HEK293 (cell line): ENCODE data around the gene BRSK1.
A peak's percentile ranks its signal among the peaks of the same experiment; 100 is the strongest.

Source experiments
- CTCF ChIA-PET: fragments of 350-600 bp; formaldehyde crosslinking; extraction: SDS; loops from one replicate; lab custom pipeline; 2021; ENCODE audit warnings: antibody characterized with exemption; lab: Yijun Ruan, JAX
- POLR2A ChIA-PET: fragments of 300-600 bp; formaldehyde crosslinking; extraction: SDS; loops from one replicate; lab custom pipeline; 2020; ENCODE audit warnings: antibody characterized with exemption, inconsistent platforms; lab: Yijun Ruan, JAX
- H3K27ac ChIP-seq: fragments of 200-500 bp; sonication (Bioruptor generic); 2 replicates; pipeline ENCODE4 v1.5.1; 2014; ENCODE audit warnings: low read depth, low read length, control low read depth, inconsistent platforms; ENCODE audit errors: extremely low read depth
- H3K36me3 ChIP-seq, 2 experiments: fragments of 200-500 bp in 1 of 2; sonication (Bioruptor generic) in 1 of 2; 1 replicate in 1 of 2; 2 replicates in 1 of 2; pipeline ENCODE4 v1.5.1; 2014 to 2017; ENCODE audit warnings: inconsistent platforms in 2 of 2, low read length in 2 of 2; ENCODE audit not compliant: control insufficient read depth in 2 of 2, insufficient read depth in 1 of 2
- H3K4me1 ChIP-seq: fragments of 200-500 bp; sonication (Bioruptor generic); 2 replicates; pipeline ENCODE4 v1.5.1; 2014; ENCODE audit warnings: mild to moderate bottlenecking, low read length, inconsistent platforms; ENCODE audit not compliant: control insufficient read depth, insufficient read depth
- H3K4me3 ChIP-seq: 2 replicates; pipeline ENCODE4 v1.5.1; 2011; ENCODE audit warnings: low read depth, mild to moderate bottlenecking, control low read depth, low read length, moderate library complexity
- H3K9me3 ChIP-seq: fragments of 200-500 bp; sonication (Bioruptor generic); 2 replicates; pipeline ENCODE4 v1.5.1; 2014; ENCODE audit warnings: low read depth, low read length, inconsistent platforms; ENCODE audit not compliant: control insufficient read depth, insufficient read depth
- OVOL3 ChIP-seq: fragments of 450-650 bp; formaldehyde crosslinking; IDR thresholded peaks from 2 replicates; pipeline ENCODE4 v1.5.1; 2016; ENCODE audit warnings: missing biosample characterization, missing genetic modification characterization
- PATZ1 ChIP-seq: fragments of 450-650 bp; formaldehyde crosslinking; IDR thresholded peaks from 2 replicates; pipeline ENCODE4 v1.5.1; 2016; ENCODE audit warnings: missing biosample characterization, missing genetic modification characterization
- SCRT2 ChIP-seq: fragments of 450-650 bp; formaldehyde crosslinking; IDR thresholded peaks from 2 replicates; pipeline ENCODE4 v1.5.1; 2016; ENCODE audit warnings: missing biosample characterization, missing genetic modification characterization
- SP7 ChIP-seq: fragments of 450-650 bp; formaldehyde crosslinking; IDR thresholded peaks from 2 replicates; pipeline ENCODE4 v1.5.1; 2016; ENCODE audit warnings: missing biosample characterization, missing genetic modification characterization
- ZNF16 ChIP-seq: fragments of 450-650 bp; formaldehyde crosslinking; IDR thresholded peaks from 2 replicates; pipeline ENCODE4 v1.5.1; 2016; ENCODE audit warnings: low read depth, missing biosample characterization, missing genetic modification characterization
- ZNF202 ChIP-seq: fragments of 450-650 bp; formaldehyde crosslinking; IDR thresholded peaks from 2 replicates; pipeline ENCODE4 v1.5.1; 2016; ENCODE audit warnings: missing biosample characterization, missing genetic modification characterization, borderline replicate concordance
- ZNF223 ChIP-seq: fragments of 450-650 bp; formaldehyde crosslinking; IDR thresholded peaks from 2 replicates; pipeline ENCODE4 v1.5.1; 2016; ENCODE audit warnings: missing biosample characterization, missing genetic modification characterization
- ZNF280D ChIP-seq: fragments of 450-650 bp; formaldehyde crosslinking; IDR thresholded peaks from 2 replicates; pipeline ENCODE4 v1.5.1; 2016; ENCODE audit warnings: missing biosample characterization, missing genetic modification characterization
- ZNF394 ChIP-seq: fragments of 450-650 bp; formaldehyde crosslinking; IDR thresholded peaks from 2 replicates; pipeline ENCODE4 v1.5.1; 2016; ENCODE audit warnings: missing biosample characterization, missing genetic modification characterization, mild to moderate bottlenecking, moderate library complexity, borderline replicate concordance
- ZNF48 ChIP-seq: fragments of 450-650 bp; formaldehyde crosslinking; IDR thresholded peaks from 2 replicates; pipeline ENCODE4 v1.5.1; 2016; ENCODE audit warnings: missing biosample characterization, missing genetic modification characterization
- ZNF513 ChIP-seq: fragments of 450-650 bp; IDR thresholded peaks from 2 replicates; pipeline ENCODE4 v1.5.1; 2018; ENCODE audit warnings: missing biosample characterization, missing genetic modification characterization
- ZNF521 ChIP-seq: fragments of 450-650 bp; formaldehyde crosslinking; IDR thresholded peaks from 2 replicates; pipeline ENCODE4 v1.5.1; 2017; ENCODE audit warnings: missing biosample characterization, mild to moderate bottlenecking, missing genetic modification characterization
- ZNF529 ChIP-seq: fragments of 450-650 bp; formaldehyde crosslinking; IDR thresholded peaks from 2 replicates; pipeline ENCODE4 v1.5.1; 2017; ENCODE audit warnings: missing genetic modification characterization, missing biosample characterization; ENCODE audit not compliant: insufficient replicate concordance
- ZNF596 ChIP-seq: fragments of 450-650 bp; IDR thresholded peaks from 2 replicates; pipeline ENCODE4 v1.5.0; 2018; ENCODE audit warnings: missing biosample characterization, mild to moderate bottlenecking, missing genetic modification characterization, moderate library complexity
- ZNF629 ChIP-seq: fragments of 450-650 bp; formaldehyde crosslinking; IDR thresholded peaks from 2 replicates; pipeline ENCODE4 v1.5.1; 2017; ENCODE audit warnings: missing biosample characterization, missing genetic modification characterization
- ZNF639 ChIP-seq: fragments of 450-650 bp; formaldehyde crosslinking; IDR thresholded peaks from 2 replicates; pipeline ENCODE4 v1.5.1; 2016; ENCODE audit warnings: missing biosample characterization, missing genetic modification characterization
- TF ChIP-seq, protein P1 (sequence below): fragments of 450-650 bp; formaldehyde crosslinking; IDR thresholded peaks from 2 replicates; pipeline ENCODE4 v1.5.1; 2016; ENCODE audit warnings: missing biosample characterization, missing genetic modification characterization
- TF ChIP-seq, protein P2 (sequence below): fragments of 450-650 bp; formaldehyde crosslinking; IDR thresholded peaks from 2 replicates; pipeline ENCODE4 v1.5.1; 2016; ENCODE audit warnings: missing biosample characterization, missing genetic modification characterization

The BRSK1 gene

GRCh38 chr19:55245236-55245904 lies 38.4 kb upstream of the BRSK1 start (continued):
- TF ChIP-seq ZNF639 = no peak
- no peak for TF ChIP-seq PATZ1 (tag by site-specific recombination)
- no peak for TF ChIP-seq ZNF513 (tag by site-specific recombination)
- TF ChIP-seq ZNF16 = no peak
- TF ChIP-seq OVOL3 (tag by site-specific recombination) = no peak
- TF ChIP-seq ZNF202 (tag by site-specific recombination) = no peak
- TF ChIP-seq SCRT2 (tag by site-specific recombination) = no peak
- no peak for TF ChIP-seq ZNF521 (tag by site-specific recombination)
- TF ChIP-seq, protein P1, sequence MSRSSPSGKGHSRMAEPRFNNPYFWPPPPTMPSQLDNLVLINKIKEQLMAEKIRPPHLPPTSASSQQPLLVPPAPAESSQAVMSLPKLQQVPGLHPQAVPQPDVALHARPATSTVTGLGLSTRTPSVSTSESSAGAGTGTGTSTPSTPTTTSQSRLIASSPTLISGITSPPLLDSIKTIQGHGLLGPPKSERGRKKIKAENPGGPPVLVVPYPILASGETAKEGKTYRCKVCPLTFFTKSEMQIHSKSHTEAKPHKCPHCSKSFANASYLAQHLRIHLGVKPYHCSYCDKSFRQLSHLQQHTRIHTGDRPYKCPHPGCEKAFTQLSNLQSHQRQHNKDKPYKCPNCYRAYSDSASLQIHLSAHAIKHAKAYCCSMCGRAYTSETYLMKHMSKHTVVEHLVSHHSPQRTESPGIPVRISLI (tag by site-specific recombination) = no peak
- no peak for TF ChIP-seq ZNF529 (tag by site-specific recombination)

- Histone ChIP-seq H3K27ac (0 out of 2 replicates have a peak overlapping the region, but pooled peaks have one; percentile 36), H3K4me3 (no peak overlapping the region), H3K4me1 (no peaks in the 10 kb centered on the region), H3K9me3 (no peaks in the 10 kb centered on the region), H3K36me3 (peaks cover 32 to 77% of the 10 kb centered on the region in 2 experiments; a peak in 2 of 3 replicates)
- ChIA-PET POLR2A (no interaction called here), CTCF (interaction anchor here (0.6 kb wide), 2 partner anchors 30 to 1128 kb away, joined by 3 to 4 read pairs; no protein-coding TSS in a partner anchor)
- TF ChIP-seq SCRT2 (tag by site-specific recombination) = no peak
- TF ChIP-seq ZNF394 (tag by site-specific recombination) = no peak
- no peak for TF ChIP-seq ZNF629 (tag by site-specific recombination)
- TF ChIP-seq ZNF596 = no peak
- no peak for TF ChIP-seq ZNF280D (tag by site-specific recombination)
- no peak for TF ChIP-seq ZNF48 (tag by site-specific recombination)
- TF ChIP-seq, protein P2, sequence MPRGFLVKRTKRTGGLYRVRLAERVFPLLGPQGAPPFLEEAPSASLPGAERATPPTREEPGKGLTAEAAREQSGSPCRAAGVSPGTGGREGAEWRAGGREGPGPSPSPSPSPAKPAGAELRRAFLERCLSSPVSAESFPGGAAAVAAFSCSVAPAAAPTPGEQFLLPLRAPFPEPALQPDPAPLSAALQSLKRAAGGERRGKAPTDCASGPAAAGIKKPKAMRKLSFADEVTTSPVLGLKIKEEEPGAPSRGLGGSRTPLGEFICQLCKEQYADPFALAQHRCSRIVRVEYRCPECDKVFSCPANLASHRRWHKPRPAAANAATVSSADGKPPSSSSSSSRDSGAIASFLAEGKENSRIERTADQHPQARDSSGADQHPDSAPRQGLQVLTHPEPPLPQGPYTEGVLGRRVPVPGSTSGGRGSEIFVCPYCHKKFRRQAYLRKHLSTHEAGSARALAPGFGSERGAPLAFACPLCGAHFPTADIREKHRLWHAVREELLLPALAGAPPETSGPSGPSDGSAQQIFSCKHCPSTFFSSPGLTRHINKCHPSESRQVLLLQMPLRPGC (tag by site-specific recombination) = no peak
- TF ChIP-seq SP7 (tag by site-specific recombination) = no peak
- TF ChIP-seq ZNF223 (tag by site-specific recombination) = no peak
These were observed 37.0 kb upstream of the BRSK1 start for GRCh38 chr19:55246462-55247451.
